ENCODE data around the gene NHLRC3. TPM values are rescaled to one million over a fixed set of nuclear protein-coding genes. Genes with fewer than 3 reads are reported as not detected.

NHLRC3 gene
- total and polyA plus RNA-seq, 9 of the 15 experiments (the other 6 are each of a cell fraction or from before 2014, with no cell fraction given), result 5.5 to 15.3 (median 9.0) TPM

GRCh38 chr13:39048806-39049205 lies 10.6 kb downstream of the NHLRC3 start:
- FAIRE-seq, result no peak
- BruUV-seq (replicated peaks), result no TSS peak
- POLR2A ChIA-PET, result no interaction called here
- no peak for TF ChIP-seq AFF1 (IDR thresholded peaks at IDR 0.05; ENCODE audit: low read depth in 1 of 2, partially characterized antibody in 2 of 2)
- no peak for TF ChIP-seq ATF6 (CRISPR knock-in tag; IDR thresholded peaks at IDR 0.05)
- TF ChIP-seq FOXJ3 (CRISPR knock-in tag; IDR thresholded peaks at IDR 0.05), result no peak
- no peak for TF ChIP-seq RBM17 (IDR thresholded peaks at IDR 0.05; ENCODE audit: borderline replicate concordance, low read depth, low read length)
- TF ChIP-seq CBFB (CRISPR knock-in tag; IDR thresholded peaks at IDR 0.05), result no peak
- no peak for TF ChIP-seq MTA3 (IDR thresholded peaks at IDR 0.05; ENCODE audit: borderline replicate concordance)
- TF ChIP-seq SP2 (IDR thresholded peaks at IDR 0.05; ENCODE audit: extremely low read depth, low read depth, low read length, poor library complexity, severe bottlenecking), result no peak
- TF ChIP-seq KAT8 (IDR thresholded peaks at IDR 0.05; ENCODE audit: low read depth), result no peak
- TF ChIP-seq MCM5 (IDR thresholded peaks at IDR 0.05; ENCODE audit: low read depth), result no peak
- TF ChIP-seq ZNF431 (CRISPR knock-in tag; IDR thresholded peaks at IDR 0.05), result no peak
- TF ChIP-seq MLX (CRISPR knock-in tag; conservative IDR thresholded peaks at IDR 0.05), result no peak
- TF ChIP-seq ZFP36 (IDR thresholded peaks at IDR 0.05; ENCODE audit: low read depth, low read length, partially characterized antibody), result no peak
- TF ChIP-seq CHAMP1 (IDR thresholded peaks at IDR 0.05), result no peak
- no peak for TF ChIP-seq ZNF239 (CRISPR knock-in tag; IDR thresholded peaks at IDR 0.05)
- no peak for TF ChIP-seq MIER1 (IDR thresholded peaks at IDR 0.05; ENCODE audit: low read depth)

More at GRCh38 chr13:39048806-39049205, 10.6 kb downstream of the NHLRC3 start:
- no peaks in the 10 kb centered on the region for H3K27me3 ChIP-seq (ENCODE audit: control insufficient read depth in 2 of 2, insufficient read depth in 2 of 2, low read length in 2 of 2)
- CTCF ChIA-PET (ENCODE audit: low intra/inter-chr PET ratio), result no interaction called here
- H3K36me3 ChIP-seq (ENCODE audit: control insufficient read depth, insufficient read depth, low read length), result peaks cover 5% of the 10 kb centered on the region; the same call in 2 of the 3 replicates
- DNase-seq (ENCODE audit: extremely low read depth in 1 of 4, low spot score in 3 of 4), result no peak
- no peak overlapping the region for H3K27ac ChIP-seq (ENCODE audit: extremely low read depth, low read depth, low read length)
- intact Hi-C loops (cut with micrococcal nuclease) (no loop called here), in situ Hi-C loops (cut with MboI) (no loop called here)
- H4K20me1 ChIP-seq (replicated peaks; ENCODE audit: control insufficient read depth, insufficient read depth, low read length), result no peaks in the 10 kb centered on the region
- H3K4me2 ChIP-seq (ENCODE audit: insufficient read depth, low read length), result no peak overlapping the region
- H3K79me2 ChIP-seq (ENCODE audit: control insufficient read depth, insufficient read depth, low read length), result no peaks in the 10 kb centered on the region
- H3K9me1 ChIP-seq (ENCODE audit: control insufficient read depth, insufficient read depth, low read length), result no peaks in the 10 kb centered on the region
- H2AFZ ChIP-seq (ENCODE audit: low read depth, low read length), result no peak overlapping the region
- H3K4me1 ChIP-seq (replicated peaks in 1 of 2; ENCODE audit: control insufficient read depth in 2 of 2, insufficient read depth in 2 of 2, low read length in 2 of 2), result no peaks in the 10 kb centered on the region
- no peak for ATAC-seq
- no peak overlapping the region for H3K4me3 ChIP-seq
- H3K9me3 ChIP-seq (replicated peaks; ENCODE audit: control insufficient read depth, insufficient read depth, low read depth, low read length), result no peaks in the 10 kb centered on the region
- no peak overlapping the region for H3K9ac ChIP-seq (ENCODE audit: insufficient read depth in 1 of 2, low read depth in 2 of 2, low read length in 2 of 2)
